ENCODE measurements around the gene CLCNKB. TPM values are rescaled to one million over a fixed set of nuclear protein-coding genes. Genes with fewer than 3 reads are reported as not detected.

CLCNKB gene
- total RNA-seq, 1 experiment from 2014 or later, result 0.81 TPM

DNA sequence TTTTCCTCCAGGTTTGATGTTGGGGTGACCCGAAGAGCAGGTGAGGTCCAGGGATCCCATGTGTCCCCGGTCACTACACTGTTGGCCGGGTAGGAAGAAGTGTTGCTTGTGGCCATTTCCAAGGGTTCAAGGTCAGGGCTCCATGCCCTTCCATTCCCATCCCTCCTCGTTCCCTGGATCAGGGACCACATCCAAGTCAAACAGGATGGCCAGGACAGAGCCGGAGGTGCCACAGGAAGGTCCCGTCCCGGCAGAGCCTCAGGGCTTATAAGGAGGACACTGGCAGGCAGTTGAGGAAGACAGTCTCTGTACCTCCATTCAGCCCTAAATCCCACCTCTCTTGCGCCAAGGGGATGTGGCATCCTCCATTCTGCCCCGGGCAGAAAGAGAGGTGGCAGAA, 51.9 kb downstream of the CLCNKB start:
- no peak overlapping the region for H3K27ac ChIP-seq (ENCODE audit: low read depth, low read length)
- no peak overlapping the region for H3K9ac ChIP-seq (ENCODE audit: low read length)
- H2AFZ ChIP-seq (ENCODE audit: low read depth, low read length, poor library complexity, severe bottlenecking), result no peak overlapping the region
- DNase-seq (ENCODE audit: low read depth, low spot score) (no peak), ATAC-seq (no peak)
- no peaks in the 10 kb centered on the region for H3K79me2 ChIP-seq (ENCODE audit: insufficient read depth, low read length)
- H3K4me1 ChIP-seq (ENCODE audit: control insufficient read depth in 1 of 2, insufficient read depth in 2 of 2, low read length in 2 of 2), result peaks cover 9 to 14% of the 10 kb centered on the region in 2 experiments; a peak in 3 of 4 replicates
- H3K4me2 ChIP-seq (ENCODE audit: low read length), result no peak overlapping the region
- intact Hi-C loops (cut with micrococcal nuclease), result no loop called here
- ChIA-PET CTCF (no interaction called here), RAD21 (ENCODE audit: low non-redundant PET in 1 of 2, low total read pairs in 2 of 2, uncharacterized antibody in 2 of 2, unreplicated experiment in 2 of 2) (no interaction called here), POLR2A (no interaction called here)
- H3K4me3 ChIP-seq (replicated peaks in 1 of 2; ENCODE audit: low read depth in 1 of 2, low read length in 2 of 2), result no peak overlapping the region
- H3K9me3 ChIP-seq (ENCODE audit: control insufficient read depth in 1 of 2, insufficient read depth in 1 of 2, low read depth in 1 of 2, low read length in 2 of 2), result peaks cover 0 to 6% of the 10 kb centered on the region in 2 experiments; a peak in 1 of 4 replicates
- no peaks in the 10 kb centered on the region for H3K36me3 ChIP-seq (ENCODE audit: control insufficient read depth in 1 of 2, insufficient read depth in 2 of 2, low read length in 2 of 2)
- BruUV-seq (replicated peaks), result no TSS peak
- no peaks in the 10 kb centered on the region for H4K20me1 ChIP-seq (ENCODE audit: insufficient read depth)
- TF ChIP-seq TCF7L2 (IDR thresholded peaks at IDR 0.05; ENCODE audit: borderline replicate concordance, extremely low read depth, insufficient read depth, insufficient read length) (no peak), EGR1 (IDR thresholded peaks at IDR 0.05; ENCODE audit: low read depth) (no peak), JUND (IDR thresholded peaks at IDR 0.05) (no peak), SIN3A (IDR thresholded peaks at IDR 0.05; ENCODE audit: low read depth) (no peak), ZFX (IDR thresholded peaks at IDR 0.05) (no peak), RAD21 (IDR thresholded peaks at IDR 0.05; ENCODE audit: low read depth) (no peak), CEBPB (IDR thresholded peaks at IDR 0.05; ENCODE audit: low read depth) (no peak), ZNF274 (IDR thresholded peaks at IDR 0.05; ENCODE audit: low read depth, low read length) (no peak), CBX3 (IDR thresholded peaks at IDR 0.05; ENCODE audit: low read depth) (no peak)
- TF ChIP-seq, protein P1, sequence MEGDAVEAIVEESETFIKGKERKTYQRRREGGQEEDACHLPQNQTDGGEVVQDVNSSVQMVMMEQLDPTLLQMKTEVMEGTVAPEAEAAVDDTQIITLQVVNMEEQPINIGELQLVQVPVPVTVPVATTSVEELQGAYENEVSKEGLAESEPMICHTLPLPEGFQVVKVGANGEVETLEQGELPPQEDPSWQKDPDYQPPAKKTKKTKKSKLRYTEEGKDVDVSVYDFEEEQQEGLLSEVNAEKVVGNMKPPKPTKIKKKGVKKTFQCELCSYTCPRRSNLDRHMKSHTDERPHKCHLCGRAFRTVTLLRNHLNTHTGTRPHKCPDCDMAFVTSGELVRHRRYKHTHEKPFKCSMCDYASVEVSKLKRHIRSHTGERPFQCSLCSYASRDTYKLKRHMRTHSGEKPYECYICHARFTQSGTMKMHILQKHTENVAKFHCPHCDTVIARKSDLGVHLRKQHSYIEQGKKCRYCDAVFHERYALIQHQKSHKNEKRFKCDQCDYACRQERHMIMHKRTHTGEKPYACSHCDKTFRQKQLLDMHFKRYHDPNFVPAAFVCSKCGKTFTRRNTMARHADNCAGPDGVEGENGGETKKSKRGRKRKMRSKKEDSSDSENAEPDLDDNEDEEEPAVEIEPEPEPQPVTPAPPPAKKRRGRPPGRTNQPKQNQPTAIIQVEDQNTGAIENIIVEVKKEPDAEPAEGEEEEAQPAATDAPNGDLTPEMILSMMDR (IDR thresholded peaks at IDR 0.05 in 2 of 3, conservative IDR thresholded peaks at IDR 0.05 in 1 of 3; ENCODE audit: borderline replicate concordance in 1 of 3, insufficient read depth in 1 of 3, low read depth in 2 of 3, low read length in 2 of 3), result no peak
- TF ChIP-seq, protein P2, sequence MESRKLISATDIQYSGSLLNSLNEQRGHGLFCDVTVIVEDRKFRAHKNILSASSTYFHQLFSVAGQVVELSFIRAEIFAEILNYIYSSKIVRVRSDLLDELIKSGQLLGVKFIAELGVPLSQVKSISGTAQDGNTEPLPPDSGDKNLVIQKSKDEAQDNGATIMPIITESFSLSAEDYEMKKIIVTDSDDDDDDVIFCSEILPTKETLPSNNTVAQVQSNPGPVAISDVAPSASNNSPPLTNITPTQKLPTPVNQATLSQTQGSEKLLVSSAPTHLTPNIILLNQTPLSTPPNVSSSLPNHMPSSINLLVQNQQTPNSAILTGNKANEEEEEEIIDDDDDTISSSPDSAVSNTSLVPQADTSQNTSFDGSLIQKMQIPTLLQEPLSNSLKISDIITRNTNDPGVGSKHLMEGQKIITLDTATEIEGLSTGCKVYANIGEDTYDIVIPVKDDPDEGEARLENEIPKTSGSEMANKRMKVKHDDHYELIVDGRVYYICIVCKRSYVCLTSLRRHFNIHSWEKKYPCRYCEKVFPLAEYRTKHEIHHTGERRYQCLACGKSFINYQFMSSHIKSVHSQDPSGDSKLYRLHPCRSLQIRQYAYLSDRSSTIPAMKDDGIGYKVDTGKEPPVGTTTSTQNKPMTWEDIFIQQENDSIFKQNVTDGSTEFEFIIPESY (IDR thresholded peaks at IDR 0.05; ENCODE audit: extremely low read depth, insufficient replicate concordance, low read length), result no peak
- no peaks in the 10 kb centered on the region for H3K9me2 ChIP-seq (ENCODE audit: insufficient read depth)
- H3K27me3 ChIP-seq (ENCODE audit: insufficient read depth, low read length), result no peaks in the 10 kb centered on the region

Data from HCT116 (cell line).